NCI-H2107 treated with DMSO at 0.1 percent for 48 hours (cell line): ENCODE measurements around the gene SNX25.
A peak's percentile ranks its signal among the peaks of the same experiment; 100 is the strongest.
"Not testable (repeated sequence)": the region's sequence is repeated elsewhere in the genome, so short reads cannot be mapped to it uniquely, and the experiment has no call there.

ENCODE experiments used
- DNase-seq: peaks from one replicate; lab custom pipeline; 2025; ENCODE audit not compliant: unreplicated experiment; lab: John Stamatoyannopoulos, UW

SNX25 gene

DNA sequence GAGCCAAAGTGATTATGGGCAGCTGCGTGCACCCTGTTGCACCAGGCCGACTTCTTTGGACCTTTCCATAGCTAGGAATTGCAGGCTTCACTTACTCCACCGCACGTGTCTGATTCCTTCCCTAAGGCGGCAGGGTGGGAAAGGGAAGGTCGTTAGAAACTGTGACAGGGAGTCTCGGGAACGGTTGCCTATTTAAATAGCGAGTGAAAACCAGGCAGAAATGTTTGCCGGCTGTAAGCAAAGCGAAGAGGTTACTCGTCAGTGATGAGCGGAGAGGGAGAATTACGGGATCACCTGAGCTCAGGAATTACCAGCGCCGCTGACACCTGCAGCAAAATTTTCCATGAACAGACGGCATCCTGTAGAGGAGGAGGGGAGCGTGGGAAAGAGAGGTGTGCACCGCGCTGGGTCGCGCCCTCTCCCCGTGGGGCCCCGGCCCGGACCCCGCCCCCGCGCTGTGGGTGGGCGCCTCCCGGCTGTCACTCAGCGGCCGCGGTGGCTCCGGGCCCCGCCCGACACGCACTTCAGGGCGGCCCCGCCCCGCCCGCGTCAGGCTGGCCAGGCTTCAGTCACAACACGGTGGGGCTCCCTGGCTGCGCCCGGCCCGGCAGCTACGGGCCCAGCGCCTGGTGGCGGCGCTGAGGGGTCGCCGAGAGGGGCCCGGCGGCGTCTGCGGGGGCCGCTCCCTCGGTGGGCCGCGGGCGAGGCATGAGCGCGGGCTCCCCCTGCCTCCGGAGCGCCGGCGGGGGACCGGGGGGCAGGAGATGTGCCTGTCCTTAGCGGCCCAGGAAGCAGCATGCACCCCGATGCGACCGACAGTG is at the start of gene SNX25:
TSS of gene SNX25 (plus strand) at position 568 of the 821 bp plus-strand sequence. CDS start at position 797, 229 bp downstream.
- peak; percentile 45 for DNase-seq

- no peak for DNase-seq
Observed at GRCh38 chr4:185165605-185166063, 43.8 kb upstream of the SNX25 start.

- no peak for DNase-seq
Observed at GRCh38 chr4:185167234-185167633, 42.2 kb upstream of the SNX25 start.

DNA sequence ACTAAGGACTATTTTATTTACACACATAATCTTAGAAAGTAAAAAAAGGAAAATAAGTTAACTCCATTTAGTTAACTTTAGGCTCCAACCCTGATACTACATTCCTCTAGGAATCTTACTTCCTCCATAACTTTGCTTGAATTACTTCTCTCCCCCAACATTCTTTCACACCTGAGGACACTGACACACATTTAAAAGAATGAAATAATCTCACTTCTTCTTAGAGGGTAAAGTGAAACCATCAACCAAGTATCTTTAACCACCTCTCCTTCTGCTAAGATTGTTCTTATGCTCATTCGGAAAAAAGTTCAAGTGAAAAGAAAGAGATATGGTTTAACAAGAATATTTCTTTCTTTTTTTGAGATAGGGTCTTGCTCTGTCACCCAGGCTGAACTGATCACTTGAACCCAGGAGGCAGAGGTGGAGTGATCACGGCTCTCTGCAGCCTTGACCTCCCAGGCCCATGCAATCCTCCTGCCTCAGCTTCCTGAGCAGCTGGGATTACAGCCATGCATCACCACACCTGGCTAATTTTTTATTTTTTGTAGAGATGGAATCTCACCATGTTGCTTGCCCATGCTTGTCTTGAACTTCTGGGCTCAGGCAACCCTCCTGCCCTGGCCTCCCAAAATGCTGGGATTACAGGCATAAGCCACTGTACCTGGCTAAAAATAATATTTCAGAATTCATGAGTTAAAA is 37.9 kb upstream of the SNX25 start:
- no peak for DNase-seq

DNA sequence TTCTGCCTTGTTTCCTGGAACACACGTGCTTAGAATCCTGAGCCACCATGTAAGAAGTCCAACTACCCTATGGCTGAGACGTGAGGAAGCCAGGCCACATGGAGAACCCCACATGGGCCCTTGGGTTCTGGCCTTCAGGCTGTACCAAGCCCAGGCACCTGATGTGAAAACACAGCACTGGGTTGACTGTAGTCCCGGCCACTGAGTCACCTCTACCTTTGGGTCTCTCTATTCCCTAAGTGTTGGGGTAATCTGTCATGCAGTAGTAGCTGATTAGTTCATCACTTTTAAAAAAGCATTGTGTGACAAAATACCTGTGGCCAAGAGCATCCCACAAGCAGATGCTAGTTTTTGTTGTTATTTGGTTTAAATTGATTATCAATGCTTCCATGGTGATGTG is 29.9 kb upstream of the SNX25 start:
- DNase-seq = no peak

DNA sequence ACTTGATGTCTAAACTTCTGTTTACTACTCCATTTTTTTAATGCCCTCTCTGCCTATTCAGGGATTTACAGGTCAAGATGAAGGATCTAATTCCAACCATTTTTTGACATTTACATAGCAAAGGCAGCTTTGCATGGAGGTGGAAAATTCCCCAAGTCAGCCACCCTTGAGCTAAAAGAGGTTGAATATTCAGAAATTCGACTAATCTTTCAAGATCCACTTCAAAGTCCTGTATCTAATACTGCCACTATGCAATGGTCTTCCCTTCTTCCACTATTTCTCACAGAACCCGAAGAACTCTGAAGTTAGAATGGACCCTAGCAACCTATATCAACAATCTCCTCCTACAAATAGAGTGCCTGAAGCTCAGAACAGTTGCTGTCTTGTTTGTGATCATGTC is 27.2 kb upstream of the SNX25 start:
- no peak for DNase-seq

- DNase-seq = peak; percentile 73
Observed at GRCh38 chr4:185183622-185184281, 25.6 kb upstream of the SNX25 start.

- DNase-seq = no peak
Observed at GRCh38 chr4:185186769-185187168, 22.6 kb upstream of the SNX25 start.

DNA sequence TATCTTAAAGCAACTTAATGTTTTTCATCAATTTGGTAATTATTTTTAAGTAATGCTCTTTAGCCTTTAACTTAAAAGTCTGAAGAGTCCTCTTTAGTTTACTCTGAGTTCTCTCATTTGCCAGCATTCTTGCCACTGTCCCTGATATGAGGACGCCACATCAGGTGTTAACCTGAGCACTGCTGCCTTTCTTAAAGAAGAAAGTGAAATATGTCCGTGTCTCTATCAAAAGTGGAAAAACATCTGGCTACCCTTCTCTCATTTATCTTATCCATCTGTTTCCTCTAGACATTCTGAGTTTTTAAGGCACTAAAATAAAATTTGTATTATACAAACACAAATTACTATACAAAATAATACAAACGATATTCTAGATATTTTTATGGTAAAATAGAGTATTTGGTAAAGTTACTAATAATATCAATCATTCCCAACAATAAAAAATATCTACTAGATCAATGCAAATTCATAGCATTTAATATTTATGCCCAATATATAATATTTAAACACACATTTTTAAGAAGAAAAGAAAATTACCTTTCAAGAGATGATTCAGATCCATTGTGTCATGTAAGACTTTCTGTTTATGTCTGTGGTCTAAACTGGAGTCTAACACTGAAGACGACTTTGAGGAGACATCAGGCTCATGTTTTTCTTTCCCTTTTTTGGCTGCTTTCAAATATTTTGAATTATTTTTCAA is 19.6 kb upstream of the SNX25 start:
- no peak for DNase-seq

- no peak for DNase-seq
Observed at GRCh38 chr4:185190306-185190856, 19.0 kb upstream of the SNX25 start.

GRCh38 chr4:185192059-185192458 is 17.3 kb upstream of the SNX25 start:
- no peak for DNase-seq

DNA sequence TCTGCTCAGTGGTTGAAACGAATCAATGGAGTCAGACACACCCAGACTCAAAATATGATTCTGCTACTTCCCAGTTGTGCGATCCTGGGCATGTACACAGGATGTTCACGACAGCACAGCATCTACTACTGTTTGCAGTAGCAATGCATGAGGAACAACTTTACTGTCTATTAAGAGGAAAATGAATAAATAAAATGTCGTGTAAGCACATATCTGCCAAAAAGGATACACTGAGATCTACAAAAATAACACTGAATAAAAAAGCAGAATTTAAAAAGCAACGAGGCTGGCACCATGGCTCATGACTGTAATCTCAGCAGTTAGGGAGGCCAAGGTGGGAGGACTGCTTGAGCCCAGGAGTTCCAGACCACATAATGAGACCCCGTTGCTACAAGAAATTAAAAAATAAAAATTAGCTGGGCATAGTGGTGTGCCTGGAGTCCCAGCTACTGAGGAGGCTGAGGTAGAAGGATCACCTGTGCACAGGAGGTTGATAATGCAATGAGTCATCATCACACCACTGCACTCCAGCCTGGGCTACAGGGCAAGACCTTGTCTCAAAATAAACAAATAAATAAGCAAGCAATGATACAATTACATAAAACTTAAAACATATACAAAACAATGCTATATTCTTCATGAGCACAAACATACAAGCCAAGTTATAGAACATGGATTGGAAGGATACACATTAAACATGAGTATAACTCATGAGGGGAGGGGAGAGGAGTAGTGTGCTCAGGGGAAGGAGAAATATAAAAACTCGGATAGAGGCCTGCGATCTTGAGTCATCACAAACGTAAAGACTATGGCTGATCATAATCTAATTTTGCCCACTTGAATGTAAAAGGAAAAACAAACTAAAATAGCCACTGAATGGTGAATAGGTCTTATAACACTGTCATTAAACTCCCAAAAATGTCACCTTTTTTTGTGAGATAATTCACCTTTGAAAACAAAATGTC is 14.2 kb upstream of the SNX25 start:
- no peak for DNase-seq

DNA sequence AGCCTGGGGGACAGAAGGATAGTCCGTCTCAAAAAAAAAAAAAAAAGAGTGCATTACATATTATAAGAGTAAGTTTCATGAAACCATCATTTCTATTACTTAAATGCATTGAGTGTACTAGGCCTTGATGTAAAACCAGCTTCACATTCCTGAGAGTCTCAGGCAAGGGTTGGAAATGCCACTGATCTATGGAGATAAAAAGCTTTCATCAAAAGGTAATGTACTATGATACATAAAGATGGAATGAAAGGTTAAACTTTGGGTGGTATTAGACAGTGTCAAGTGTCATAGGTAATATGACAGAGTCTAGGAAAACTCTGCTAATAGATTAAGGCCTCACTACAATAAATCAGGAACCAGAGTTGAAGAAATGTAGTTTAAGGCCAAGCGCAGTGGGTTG is 13.0 kb upstream of the SNX25 start:
- DNase-seq = no peak

DNA sequence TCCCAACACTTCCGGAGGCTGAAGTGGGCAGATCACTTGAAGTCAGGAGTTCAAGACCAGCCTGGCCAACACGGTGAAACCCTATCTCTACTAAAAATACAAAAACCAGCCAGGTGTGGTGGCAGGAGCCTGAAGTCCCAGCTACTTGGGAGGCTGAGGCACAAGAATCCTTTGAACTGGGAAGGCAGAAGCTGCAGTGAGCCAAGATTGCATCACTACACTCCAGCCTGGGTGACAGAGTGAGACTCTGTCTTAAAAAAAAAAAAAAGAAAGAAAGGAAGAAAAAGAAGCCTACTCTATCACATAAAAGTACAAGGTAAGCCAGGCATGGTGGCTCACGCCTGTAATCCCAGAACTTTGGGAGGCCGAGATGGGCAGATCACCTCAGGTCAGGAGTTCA is 11.2 kb upstream of the SNX25 start:
- DNase-seq = not testable (repeated sequence)

GRCh38 chr4:185201977-185202962 is 7.1 kb upstream of the SNX25 start:
- DNase-seq = no peak

GRCh38 chr4:185202984-185203485 is 6.4 kb upstream of the SNX25 start:
- DNase-seq = no peak

GRCh38 chr4:185203486-185204237 is 5.7 kb upstream of the SNX25 start, which contains the start of gene CFAP97:
TSS of gene CFAP97 (minus strand) at chr4:185204000. CDS start at chr4:185191196, 12,804 bp downstream.
- DNase-seq = no peak
